Bone marrow (tissue), 2 donors: Measurements from ENCODE around the gene PIBF1.
"Not testable (repeated sequence)": the region's sequence is repeated elsewhere in the genome, so short reads cannot be mapped to it uniquely, and the experiment has no call there.

Experiments used
- DNase-seq, 2 donors: peaks; one replicate each; lab custom pipeline; 2025; lab: John Stamatoyannopoulos, UW

The PIBF1 gene

DNA sequence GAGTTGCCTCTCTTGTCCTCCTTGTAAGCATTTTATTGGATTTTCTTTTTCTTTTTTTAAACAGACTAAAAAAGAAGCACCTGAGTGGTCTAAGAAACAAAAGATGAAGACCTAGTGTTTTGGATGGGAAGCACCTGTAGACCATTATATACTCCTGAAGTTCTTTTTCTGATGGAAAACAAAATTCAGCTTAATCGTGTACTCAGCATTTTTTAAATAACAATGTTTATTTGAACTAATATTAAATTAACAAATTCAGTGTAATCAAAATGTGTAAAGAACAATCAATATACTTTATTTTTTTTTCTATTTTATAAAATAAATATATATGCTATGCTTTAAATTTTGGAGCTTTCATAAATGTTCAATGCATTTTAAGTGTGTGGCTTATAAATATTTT, 233.9 kb downstream of the PIBF1 start:
- DNase-seq, result no peak

DNA sequence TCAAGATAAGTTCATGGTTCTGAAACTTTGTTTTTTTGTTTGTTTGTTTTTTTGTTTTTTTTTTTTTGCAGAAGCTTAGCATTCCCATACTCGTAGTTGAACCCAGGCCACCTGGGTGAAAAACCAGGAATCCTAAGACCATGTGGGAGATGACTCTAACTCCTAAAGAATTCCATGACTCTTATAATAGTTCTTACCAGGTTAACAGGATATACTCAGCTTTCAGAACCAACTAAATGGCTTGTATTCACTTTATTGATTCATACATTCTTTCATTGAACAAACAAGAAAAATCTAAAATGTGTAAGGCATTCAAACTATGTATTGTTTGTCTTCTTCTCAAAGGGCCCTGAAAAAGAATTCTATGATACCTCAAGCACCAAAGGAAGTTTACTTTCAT, 236.4 kb downstream of the PIBF1 start:
- no peak for DNase-seq

DNA sequence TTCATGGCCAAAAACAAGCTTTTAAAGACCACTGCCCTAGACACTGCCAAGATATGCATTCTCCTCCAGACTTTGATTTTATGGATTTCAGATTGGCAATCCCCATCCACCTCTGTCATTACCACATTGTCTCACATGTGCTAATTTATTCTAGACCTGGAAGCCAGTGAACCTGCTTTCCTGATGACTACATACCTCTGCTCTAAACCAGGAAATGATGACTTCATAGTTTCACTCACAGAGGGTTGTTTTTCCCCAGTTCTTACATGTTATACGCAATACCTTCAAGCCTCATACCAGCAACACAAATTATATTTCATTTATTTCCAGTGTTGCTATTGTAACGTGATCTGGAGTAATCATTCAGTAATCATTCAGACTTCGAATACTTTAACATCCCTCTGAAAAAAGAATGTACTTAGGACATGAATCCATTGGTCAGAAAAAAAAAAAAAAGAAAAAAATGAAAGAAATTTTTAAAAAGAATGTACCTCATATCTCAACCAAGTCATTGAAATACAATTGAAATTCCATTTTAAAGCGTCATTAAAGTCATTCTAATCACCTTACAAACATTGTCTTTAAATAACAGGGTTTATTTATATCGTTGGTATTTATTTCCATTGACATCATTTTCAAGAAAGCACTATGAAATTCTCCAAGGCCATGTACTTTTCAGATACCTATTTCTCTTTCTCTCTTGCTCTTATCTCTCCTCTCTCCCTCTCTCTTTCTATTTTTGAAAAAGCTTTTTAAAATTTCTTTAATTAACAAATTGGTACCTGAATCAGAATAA, 243.5 kb downstream of the PIBF1 start:
- DNase-seq, result no peak

DNA sequence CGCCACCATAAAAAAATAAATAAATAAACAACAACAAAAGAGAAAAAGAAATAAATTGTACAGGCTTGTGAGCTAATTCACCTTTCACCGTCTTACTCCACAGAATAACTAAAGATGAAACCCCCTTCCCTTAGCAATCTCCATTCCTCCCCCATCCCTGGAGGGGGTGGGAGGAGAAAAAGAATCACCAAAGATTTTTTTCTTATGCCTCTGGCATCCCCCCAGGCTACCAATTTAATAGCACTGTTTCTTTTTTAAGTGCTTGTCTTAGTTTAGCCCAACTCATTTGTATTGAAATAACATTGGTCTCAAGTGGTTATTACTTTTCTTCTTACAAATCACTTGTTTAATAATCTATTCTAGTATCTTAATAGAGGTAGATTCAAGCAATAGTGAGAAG, 253.0 kb downstream of the PIBF1 start:
- no peak for DNase-seq

DNA sequence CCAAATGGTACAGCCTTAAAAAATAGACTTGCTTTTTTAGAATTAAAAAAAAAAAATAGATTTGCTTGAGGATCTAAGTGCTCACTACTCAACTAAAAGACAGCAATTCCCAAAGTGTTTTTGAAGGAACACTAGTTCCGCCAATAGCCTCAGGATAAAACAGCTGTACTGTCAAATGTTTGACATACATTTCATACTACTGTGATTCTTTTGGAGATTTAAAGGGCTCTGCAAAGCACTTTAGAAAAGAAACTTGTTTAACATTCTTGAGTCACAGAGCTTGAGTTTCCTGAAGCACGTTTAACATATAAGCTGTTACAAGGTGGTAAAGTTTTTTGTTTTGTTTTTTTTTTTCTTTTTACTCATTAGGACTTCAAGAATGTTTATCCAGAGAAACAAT, 253.7 kb downstream of the PIBF1 start:
- DNase-seq, result no peak

DNA sequence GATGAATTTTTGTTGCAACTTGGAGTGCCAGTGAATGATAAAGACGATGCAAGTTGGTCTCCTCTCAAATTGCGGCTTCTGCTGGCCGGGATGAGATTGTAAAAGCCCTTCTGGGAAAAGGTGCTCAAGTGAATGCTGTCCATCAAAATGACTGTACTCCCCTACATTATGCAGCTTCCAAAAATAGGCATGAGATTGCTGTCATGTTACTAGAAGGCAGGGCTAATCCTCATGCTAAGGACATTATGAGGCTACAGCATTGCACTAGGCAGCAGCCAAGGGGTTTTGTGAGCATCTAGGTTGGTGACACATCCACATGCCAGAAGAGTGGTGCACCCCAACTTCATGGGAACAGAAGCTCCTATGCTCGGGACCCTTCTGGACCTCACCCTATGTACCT, 254.6 kb downstream of the PIBF1 start:
- DNase-seq, result no peak

DNA sequence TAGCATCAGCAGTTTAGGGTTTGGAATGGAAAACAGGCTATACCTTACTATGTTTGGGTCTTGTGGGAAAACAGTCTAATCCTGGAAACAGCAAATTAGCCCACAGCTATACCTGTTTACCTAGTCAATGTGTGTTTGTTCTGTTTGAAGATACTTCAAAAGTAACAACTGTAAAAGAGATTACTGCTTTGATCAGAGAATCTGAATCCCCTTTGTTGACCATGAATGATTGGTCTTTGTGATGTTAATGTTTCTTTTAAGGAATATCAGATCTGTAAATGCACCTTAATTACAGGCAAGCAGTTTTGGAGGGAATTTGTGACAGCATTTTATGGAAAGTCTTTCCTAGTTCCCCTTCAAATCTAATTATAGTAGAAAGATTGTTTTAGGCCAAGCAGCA, 256.1 kb downstream of the PIBF1 start:
- DNase-seq, result no peak

DNA sequence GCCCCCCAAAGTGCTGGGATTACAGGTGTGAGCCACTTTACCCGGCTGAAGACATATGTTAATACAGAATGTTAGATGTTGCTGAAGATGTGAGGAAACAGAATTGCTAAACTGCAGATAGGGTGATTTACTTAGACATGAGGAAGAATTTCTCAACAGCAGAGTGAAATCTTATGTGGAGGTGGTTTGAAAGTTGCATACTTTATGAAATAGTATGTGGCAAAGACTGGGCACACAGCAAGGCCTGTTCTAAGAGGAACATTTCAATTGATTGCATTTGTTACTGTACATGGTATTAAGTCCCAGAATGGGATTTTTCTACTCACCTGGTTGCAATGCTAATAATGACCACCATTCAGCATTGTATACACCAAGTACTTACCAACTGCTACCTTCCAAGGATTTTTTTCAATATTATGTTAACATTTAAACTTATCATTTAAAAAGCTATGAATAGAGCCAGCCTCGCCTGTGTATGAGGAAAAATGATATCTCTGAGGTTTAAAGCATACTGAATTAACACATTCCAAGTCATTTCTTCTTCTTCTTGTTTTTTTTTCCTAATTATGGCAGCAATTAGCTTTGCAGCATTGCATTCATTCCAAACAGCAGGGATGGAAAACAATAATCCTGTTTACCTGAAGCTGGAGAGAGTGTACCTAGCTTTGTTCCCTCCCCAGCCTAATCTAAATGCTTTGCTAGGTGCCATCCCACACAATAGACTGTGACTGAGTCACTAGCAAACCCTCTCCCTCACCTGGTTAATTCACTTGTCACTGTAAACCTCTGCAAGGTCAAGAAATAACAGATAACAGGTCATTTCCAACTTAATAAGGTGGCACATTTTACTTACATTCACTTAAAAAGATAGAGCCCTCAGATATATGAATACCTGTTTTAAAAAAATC, 257.5 kb downstream of the PIBF1 start:
- no peak for DNase-seq

DNA sequence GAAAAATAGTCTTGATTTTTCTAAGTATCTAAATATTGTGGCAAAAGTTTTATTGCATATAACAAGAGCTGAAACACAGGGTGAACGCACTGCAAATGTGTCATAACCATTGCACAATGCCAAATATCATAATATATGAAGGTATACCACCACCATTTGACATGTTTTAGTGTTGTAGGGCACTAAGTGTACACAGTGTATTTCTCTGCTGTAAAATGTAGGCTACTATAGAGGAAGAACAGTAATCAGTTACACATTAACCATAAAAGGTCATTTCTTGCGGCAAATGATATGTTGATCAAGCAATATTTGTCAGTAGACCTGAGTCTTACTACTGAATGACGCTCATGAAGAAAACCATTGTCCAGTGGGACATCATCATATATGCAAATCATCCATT, 258.6 kb downstream of the PIBF1 start:
- no peak for DNase-seq

DNA sequence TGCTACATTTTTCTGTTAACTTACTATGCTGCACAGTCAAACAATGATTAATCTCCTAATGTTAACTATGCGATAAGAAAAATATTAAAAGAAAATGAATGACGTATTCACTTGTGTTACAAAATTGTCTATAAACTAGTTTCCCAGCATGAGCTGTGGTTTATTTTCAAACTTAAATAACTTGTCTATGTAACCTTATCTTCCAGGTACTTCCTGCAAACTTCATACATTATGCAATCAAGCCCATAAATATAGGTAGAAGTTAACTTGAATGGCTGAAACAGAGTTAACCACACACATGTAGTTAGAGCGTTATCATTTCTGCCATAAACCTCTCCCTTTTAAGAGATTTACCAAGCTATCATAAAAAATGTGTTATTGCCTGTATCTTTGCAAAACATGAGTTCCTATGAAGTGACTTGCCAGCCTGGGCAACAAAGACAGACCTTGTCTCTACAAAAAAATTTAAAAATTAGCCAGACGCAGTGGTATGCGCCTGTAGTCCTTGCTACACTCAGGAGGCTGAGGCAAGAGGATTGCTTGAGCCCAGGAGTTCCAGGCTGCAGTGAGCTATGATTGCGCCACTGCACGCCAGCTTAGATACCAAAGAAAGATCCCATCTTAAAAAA, 259.1 kb downstream of the PIBF1 start:
- DNase-seq, result no peak

DNA sequence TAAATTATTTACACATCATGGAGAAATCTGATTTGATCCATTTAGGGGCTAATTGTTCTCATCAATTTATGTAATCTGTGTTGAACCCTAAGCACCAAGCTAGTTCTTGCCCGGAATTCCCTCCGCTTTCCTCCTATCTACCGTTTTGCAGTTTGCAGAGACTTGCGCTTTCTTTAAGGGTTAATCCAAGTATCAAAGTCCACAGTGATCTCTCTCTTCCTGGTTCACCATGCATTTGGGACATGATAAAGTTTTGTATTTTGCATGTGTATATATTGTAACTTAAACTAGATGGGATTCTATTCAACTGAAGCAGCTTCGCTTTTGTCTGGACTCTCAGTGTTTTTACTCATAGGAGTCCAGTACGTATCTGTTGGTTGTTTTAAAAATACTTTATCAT, 263.1 kb downstream of the PIBF1 start:
- DNase-seq, result no peak

DNA sequence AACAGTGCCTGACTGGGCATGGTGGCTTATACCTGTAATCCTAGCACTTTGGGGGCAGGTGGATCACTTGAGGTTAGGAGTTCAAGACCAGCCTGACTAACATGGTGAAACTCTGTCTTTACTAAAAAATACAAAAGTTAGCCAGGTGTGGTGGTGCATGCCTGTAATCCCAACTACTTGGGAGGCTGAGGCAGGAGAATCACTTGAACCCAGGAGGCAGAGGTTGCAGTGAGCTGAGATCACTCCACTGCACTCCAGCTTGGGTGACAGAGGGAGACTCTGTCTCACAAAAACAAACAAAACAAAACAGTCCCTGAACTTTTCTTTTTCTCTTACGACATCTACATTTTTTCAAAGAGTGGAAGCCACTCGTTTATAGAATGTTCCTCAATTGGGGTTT, 266.7 kb downstream of the PIBF1 start:
- not testable (repeated sequence) for DNase-seq

DNA sequence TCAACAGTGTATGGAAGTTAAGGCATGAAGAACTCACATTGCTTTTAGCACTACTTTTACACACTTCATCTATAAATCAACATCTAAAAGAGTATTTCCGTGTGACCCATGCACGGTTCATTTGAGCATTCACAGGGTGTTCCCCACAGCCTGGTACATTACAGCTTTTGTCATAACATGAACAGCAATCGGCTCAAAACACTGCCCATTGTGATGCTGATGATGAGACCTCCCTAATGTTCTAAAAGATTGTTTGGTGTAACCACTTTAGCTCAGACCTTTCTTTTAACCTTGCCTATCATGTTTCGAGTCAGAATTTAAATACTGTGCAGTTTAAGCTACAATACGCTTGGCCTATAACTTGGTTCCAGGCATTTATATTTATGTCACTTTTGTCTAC, 272.8 kb downstream of the PIBF1 start:
- no peak for DNase-seq

DNA sequence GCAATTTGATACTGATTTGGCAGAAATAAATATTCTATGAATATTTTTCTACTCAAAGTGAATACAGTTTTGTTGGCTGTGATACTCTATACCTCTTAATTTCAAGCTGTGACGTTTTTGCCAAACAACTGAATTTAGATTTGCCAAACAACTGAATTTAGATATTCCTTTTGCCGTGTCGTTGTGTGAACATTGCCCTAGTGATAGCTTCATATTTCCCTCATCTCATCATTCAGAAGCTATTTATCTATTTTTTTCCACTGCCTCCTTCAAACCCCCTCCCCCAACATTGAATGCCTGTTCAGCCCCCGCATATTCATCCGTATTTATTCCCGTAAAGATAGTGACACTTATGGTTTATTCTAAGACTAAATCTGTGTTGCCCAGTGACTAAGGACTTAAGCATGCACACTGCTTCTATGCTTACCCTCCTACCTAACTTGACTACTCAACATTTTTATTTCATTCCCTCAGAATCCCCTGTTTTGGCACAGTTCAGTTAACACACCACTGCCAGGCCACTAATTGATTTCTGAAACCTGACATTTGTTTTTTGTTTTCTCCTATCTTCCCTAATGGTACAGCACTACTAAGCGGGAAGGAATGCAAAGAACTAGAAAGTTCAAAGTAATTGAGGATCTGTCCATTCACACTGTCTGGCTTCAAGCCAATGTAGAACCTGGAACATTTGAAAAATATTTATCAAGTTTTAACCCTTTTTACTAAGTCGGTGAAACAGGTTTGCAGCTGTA, 274.1 kb downstream of the PIBF1 start:
- no peak for DNase-seq

DNA sequence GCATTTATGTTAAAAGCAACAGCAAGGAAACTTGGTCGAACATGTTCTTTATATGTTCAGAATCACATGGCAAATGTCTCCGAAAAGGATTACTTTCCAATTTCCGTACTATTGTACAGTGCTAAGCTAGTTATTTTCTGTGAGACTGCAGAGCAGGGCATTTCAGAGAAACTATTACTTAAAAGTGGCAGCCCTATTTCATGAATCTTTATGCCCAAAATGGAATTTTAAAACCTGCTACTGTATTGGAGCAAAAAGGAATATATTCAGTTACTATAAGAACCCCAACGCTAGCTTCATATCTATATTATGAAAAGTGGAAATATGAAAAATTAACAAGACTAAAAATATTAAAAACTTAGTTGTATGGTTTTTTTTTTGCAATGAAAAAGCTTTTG, 274.6 kb downstream of the PIBF1 start:
- DNase-seq, result no peak

DNA sequence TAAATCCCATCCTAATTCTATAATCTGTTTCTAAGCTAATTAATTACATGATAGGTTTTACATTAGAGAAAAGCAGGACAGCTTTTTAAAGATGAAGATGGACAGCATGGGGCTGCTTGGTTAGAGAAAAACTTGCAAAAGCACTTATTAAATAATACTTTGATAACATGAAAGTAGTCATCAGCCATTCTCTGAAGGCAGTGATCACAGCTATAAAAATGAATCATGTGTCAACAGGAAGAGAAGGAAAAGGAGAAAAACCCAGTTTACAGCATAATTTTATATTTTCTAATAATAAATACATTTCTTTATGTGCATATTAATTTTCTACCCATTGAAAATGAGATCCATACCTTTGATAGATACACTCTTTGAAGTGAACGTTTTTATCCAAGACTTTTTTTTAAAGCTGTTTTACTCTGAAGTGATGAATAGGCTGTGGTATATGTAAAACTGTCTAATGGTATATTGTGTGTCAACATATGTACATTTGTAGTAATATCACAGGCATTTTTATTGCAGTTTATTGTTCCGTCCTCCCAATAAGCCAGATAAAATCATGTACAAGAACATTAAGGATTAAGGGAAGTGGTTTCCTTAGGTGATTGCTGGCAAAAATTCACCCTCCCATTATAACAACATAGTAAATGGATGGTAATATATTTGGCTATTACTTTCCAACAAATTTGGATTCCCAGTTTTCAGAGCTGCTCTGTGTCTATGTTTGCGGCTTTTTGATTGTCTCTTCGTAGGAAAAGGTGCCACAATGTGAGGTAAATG, 275.5 kb downstream of the PIBF1 start:
- DNase-seq, result no peak

DNA sequence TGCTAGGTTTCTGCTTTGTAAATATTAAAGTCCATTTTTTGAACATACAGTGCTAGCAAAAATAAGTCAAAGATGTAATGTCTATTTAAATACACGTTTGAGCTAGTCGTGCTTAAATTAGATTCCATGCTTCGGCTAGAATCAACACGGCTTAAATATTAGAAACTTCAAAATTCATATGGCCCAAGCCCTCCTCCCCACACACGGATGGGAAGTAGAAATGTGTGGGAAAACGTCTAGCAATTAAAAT, 276.1 kb downstream of the PIBF1 start:
- no peak for DNase-seq

DNA sequence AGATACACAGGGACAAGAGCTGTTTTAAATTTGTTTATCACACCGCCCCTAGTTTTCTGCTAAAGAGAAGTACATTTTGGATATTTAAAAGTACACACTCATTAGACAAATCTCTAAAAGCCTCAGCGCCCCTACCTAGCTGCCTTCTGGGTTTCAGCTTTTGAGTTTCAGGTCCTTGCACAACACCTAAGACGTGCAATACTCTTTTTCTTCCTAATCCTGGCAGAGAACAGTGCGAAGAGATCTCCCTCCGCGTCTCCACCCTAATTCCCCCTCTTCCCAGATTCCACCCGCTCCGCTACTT, 276.5 kb downstream of the PIBF1 start:
- DNase-seq, result no peak

DNA sequence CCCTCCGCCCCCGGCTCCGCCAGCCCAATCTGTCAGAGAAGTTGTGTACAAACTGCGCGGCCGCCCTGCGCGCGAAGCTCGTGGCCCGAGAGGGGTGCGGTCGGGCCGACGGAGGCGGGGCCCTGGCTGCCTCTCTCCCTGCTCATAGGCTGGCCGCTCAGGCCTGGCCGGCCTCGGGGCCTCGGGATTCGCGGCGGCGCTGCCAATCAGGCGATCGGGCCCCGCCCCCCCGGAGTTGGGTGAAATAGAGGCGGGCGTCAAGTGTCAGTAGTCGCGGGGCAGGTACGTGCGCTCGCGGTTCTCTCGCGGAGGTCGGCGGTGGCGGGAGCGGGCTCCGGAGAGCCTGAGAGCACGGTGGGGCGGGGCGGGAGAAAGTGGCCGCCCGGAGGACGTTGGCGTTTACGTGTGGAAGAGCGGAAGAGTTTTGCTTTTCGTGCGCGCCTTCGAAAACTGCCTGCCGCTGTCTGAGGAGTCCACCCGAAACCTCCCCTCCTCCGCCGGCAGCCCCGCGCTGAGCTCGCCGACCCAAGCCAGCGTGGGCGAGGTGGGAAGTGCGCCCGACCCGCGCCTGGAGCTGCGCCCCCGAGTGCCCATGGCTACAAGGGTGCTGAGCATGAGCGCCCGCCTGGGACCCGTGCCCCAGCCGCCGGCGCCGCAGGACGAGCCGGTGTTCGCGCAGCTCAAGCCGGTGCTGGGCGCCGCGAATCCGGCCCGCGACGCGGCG, 277.0 kb downstream of the PIBF1 start, which contains the start of gene KLF5:
Gene KLF5, plus strand, starts transcription at position 270 of the 724 bp plus-strand sequence. Its CDS starts 323 bp downstream, at position 593.
- DNase-seq, result peak in 1 of 2 donors; percentile 70

DNA sequence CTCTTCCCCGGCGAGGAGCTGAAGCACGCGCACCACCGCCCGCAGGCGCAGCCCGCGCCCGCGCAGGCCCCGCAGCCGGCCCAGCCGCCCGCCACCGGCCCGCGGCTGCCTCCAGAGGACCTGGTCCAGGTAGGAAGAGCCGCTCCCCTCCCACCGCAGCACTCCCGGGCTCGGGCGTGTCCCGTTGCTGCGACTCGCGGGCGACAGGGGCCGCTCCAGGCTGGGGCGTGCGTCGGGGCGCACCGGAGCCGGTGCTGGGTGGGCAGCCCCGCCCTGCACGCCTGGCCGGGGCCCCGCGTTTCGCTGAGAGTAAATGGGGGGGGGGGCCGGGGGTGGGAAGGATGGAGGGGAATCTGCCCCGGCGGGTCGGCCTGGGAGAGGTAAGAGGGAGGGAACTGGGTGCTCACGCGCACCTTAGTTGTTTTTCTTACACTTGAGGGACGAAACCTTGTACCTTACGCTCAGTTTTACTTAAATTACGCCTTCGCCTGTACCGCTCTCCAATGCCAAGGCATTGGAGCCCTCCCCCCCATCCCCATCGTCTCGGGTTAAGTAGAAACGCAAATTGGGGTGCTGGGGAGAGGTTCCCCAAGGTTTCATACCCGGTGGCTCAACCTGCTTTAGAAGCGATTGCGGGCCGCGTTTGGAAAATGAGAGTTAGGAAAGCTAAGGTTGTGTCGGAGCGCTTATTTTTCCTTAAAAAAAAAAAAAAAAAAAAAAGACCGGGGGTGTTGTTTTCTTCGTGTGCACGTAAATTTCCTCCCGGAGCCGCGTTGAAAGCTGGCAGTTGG, 277.7 kb downstream of the PIBF1 start:
- no peak for DNase-seq
